Gastroesophageal sphincter (tissue), 3 donors: ENCODE measurements around the gene LYL1.

Source experiments
- CTCF ChIP-seq, 4 experiments: fragments of 200-600 bp in 2 of 4; fragments of 450-650 bp in 2 of 4; sonication (generic) in 1 of 4; IDR thresholded peaks; one replicate each; pipeline ENCODE4 v1.5.1; 2017 to 2019; ENCODE audit warnings: antibody characterized with exemption in 4 of 4, mild to moderate bottlenecking in 2 of 4, moderate library complexity in 2 of 4
- POLR2AphosphoS5 ChIP-seq: sonication (generic); formaldehyde crosslinking; IDR thresholded peaks from one replicate; pipeline ENCODE4 v1.6.1; 2017; ENCODE audit warnings: antibody characterized with exemption

- no peak for TF ChIP-seq POLR2AphosphoS5
- TF ChIP-seq CTCF (IDR thresholded peaks at IDR 0.05): no peak
Observed at GRCh38 chr19:13057147-13057572, 45.5 kb downstream of the LYL1 start.
